Neural cell (in vitro differentiated cells): ENCODE measurements around the gene NRXN2.

Experiments used
- CTCF ChIP-seq: fragments of 450-650 bp; IDR thresholded peaks from 2 replicates; pipeline ENCODE4 v1.5.1; 2014; ENCODE audit warnings: antibody characterized with exemption, mild to moderate bottlenecking, moderate library complexity; ENCODE audit not compliant: poor library complexity, severe bottlenecking
- EP300 ChIP-seq: fragments of 450-650 bp; conservative IDR thresholded peaks from 2 replicates; pipeline ENCODE4 v1.6.1; 2014; ENCODE audit warnings: antibody characterized with exemption, mild to moderate bottlenecking, moderate library complexity; ENCODE audit not compliant: poor library complexity, severe bottlenecking
- EZH2 ChIP-seq: fragments of 200-600, 300-800 bp; shearing (Covaris generic), sonication (generic); IDR thresholded peaks from 2 replicates; pipeline ENCODE4 v1.6.1; 2014; ENCODE audit warnings: antibody characterized with exemption, low read length, borderline replicate concordance, mild to moderate bottlenecking; ENCODE audit not compliant: insufficient read depth, poor library complexity, severe bottlenecking
- POLR2AphosphoS5 ChIP-seq: IDR thresholded peaks from 2 replicates; pipeline ENCODE4 v1.6.1; 2012
- RAD21 ChIP-seq: fragments of 450-650 bp; conservative IDR thresholded peaks from 2 replicates; pipeline ENCODE4 v1.6.1; 2014; ENCODE audit warnings: antibody characterized with exemption, mild to moderate bottlenecking, moderate library complexity

GRCh38 chr11:64641596-64642417, 81.2 kb downstream of the NRXN2 start:
- TF ChIP-seq CTCF: no peak
- TF ChIP-seq POLR2AphosphoS5: no peak
- TF ChIP-seq RAD21: no peak
- TF ChIP-seq EP300: no peak
- no peak for TF ChIP-seq EZH2
